ENCODE data around the gene SNAPC2.

The SNAPC2 gene

DNA sequence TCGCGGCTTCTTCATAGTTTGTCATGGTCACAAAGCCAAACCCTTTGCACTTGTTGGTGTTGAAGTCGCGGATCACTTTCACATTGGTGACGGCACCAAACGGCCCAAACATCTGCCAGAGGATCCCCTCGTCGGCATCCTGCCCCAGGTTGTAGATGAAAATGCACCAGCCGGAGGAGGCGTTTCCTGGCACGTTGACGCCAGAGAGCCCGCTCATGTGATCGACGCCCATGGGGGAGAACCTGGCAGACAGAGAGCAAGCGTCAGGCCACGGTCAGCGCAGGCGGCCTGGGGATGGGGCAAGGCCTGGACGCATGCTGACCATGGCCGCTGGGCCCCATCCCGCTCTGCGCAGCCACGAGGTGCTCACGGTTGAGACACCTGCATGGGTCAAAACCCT is 43.4 kb downstream of the SNAPC2 start:
- H3K27ac ChIP-seq (ENCODE audit: low read depth, low read length, poor library complexity, severe bottlenecking), result no peak overlapping the region
- TF ChIP-seq, protein P1, sequence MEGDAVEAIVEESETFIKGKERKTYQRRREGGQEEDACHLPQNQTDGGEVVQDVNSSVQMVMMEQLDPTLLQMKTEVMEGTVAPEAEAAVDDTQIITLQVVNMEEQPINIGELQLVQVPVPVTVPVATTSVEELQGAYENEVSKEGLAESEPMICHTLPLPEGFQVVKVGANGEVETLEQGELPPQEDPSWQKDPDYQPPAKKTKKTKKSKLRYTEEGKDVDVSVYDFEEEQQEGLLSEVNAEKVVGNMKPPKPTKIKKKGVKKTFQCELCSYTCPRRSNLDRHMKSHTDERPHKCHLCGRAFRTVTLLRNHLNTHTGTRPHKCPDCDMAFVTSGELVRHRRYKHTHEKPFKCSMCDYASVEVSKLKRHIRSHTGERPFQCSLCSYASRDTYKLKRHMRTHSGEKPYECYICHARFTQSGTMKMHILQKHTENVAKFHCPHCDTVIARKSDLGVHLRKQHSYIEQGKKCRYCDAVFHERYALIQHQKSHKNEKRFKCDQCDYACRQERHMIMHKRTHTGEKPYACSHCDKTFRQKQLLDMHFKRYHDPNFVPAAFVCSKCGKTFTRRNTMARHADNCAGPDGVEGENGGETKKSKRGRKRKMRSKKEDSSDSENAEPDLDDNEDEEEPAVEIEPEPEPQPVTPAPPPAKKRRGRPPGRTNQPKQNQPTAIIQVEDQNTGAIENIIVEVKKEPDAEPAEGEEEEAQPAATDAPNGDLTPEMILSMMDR (IDR thresholded peaks at IDR 0.05; ENCODE audit: low read length), result no peak
- no peaks in the 10 kb centered on the region for H3K9me2 ChIP-seq (ENCODE audit: low read depth, low read length)
- no peak overlapping the region for H2AFZ ChIP-seq (ENCODE audit: low read length)
- no peak overlapping the region for H3K4me2 ChIP-seq (ENCODE audit: low read length)
- H3K9me3 ChIP-seq (ENCODE audit: low read length), result no peaks in the 10 kb centered on the region
- no peak overlapping the region for H3K9ac ChIP-seq (ENCODE audit: low read length)
- H3K4me1 ChIP-seq (ENCODE audit: insufficient read depth, low read length, severe bottlenecking), result no peaks in the 10 kb centered on the region
- H3K4me3 ChIP-seq (ENCODE audit: low read depth, low read length, poor library complexity, severe bottlenecking), result no peak overlapping the region
- no peaks in the 10 kb centered on the region for H4K20me1 ChIP-seq (ENCODE audit: insufficient read depth, low read length)
- no peaks in the 10 kb centered on the region for H3K79me2 ChIP-seq (ENCODE audit: insufficient read depth, low read length)
- no peaks in the 10 kb centered on the region for H3K27me3 ChIP-seq (ENCODE audit: insufficient read depth, low read length)
- H3K36me3 ChIP-seq (ENCODE audit: insufficient read depth, low read length), result peaks cover 97% of the 10 kb centered on the region
- H3F3A ChIP-seq (ENCODE audit: insufficient read depth, low read length), result no peaks in the 10 kb centered on the region

DNA sequence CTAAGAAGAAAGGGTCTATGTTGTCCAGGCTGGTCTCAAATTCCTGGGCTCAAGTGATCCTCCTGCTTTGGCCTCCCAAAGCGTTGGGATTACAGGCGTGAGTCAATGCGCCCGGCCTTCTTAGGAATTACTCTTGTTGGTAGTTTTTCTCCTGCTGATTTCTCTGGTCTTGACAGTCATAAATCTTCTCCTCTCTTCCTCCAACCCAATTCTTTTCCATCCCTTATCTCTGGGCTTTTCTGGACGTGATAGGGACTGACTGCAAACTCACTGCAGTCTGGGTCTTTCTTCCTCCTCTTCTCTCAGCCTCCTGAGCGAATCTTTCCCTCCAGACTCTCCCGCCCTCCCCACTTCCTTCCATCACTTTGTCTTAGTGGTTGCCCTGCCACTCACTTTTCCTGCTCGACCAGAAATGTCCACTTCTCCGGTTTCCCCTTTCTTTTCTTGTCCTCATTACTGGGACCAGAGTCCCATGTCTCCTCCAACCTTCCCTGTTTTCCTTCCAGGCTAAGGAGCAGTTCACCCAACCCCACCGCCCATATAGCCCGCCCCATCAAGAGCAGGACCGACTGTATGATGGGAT is 45.2 kb downstream of the SNAPC2 start:
- Histone ChIP-seq H3K27ac (ENCODE audit: low read depth, low read length, poor library complexity, severe bottlenecking) (no peak overlapping the region), H4K20me1 (ENCODE audit: insufficient read depth, low read length) (no peaks in the 10 kb centered on the region), H3F3A (ENCODE audit: insufficient read depth, low read length) (no peaks in the 10 kb centered on the region), H3K79me2 (ENCODE audit: insufficient read depth, low read length) (no peaks in the 10 kb centered on the region), H3K4me1 (ENCODE audit: insufficient read depth, low read length, severe bottlenecking) (no peaks in the 10 kb centered on the region), H3K9me3 (ENCODE audit: low read length) (no peaks in the 10 kb centered on the region), H3K4me2 (ENCODE audit: low read length) (no peak overlapping the region), H3K9ac (ENCODE audit: low read length) (no peak overlapping the region), H2AFZ (ENCODE audit: low read length) (no peak overlapping the region), H3K36me3 (ENCODE audit: insufficient read depth, low read length) (peaks cover 94% of the 10 kb centered on the region), H3K4me3 (ENCODE audit: low read depth, low read length, poor library complexity, severe bottlenecking) (no peak overlapping the region), H3K27me3 (ENCODE audit: insufficient read depth, low read length) (no peaks in the 10 kb centered on the region), H3K9me2 (ENCODE audit: low read depth, low read length) (no peaks in the 10 kb centered on the region)
- TF ChIP-seq, protein P1 (IDR thresholded peaks at IDR 0.05; ENCODE audit: low read length), result no peak
- no peak for TF ChIP-seq EZH2 (IDR thresholded peaks at IDR 0.05; ENCODE audit: borderline replicate concordance, low read length)

DNA sequence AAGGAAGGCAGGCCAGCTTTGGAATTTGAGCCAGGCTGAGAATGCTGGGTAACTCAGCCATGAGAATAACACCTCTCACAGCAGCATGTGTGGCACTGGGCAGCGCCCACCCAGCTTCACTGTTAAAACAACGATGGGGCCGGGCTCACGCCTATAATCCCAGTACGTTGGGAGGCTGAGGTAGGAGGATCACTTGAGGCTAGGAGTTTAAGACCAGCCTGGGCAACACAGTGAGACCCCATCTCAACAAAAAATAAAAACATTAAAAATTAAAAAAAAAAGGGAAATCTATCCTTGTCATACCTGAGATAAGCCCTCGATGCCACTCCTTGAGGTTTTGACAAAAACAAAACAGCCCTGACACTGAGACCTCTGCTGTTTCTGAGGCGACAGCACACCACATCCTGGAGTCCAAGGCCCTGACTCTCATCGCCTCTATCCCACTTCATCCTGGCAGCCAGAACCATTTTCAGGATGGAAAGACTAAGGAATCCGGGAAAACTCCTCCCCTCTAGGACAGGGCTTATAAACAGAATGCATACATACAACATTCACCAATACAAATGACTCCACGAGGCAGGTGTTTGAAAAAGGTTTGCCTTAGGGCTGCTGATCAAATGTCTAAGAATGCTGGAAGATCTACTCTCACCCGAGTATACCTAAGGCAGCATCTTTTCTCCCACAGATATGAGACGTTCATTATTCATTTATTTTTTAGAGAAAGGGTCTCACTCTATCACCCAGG is 46.0 kb downstream of the SNAPC2 start:
- no peaks in the 10 kb centered on the region for H3K27me3 ChIP-seq (ENCODE audit: insufficient read depth, low read length)
- H3K36me3 ChIP-seq (ENCODE audit: insufficient read depth, low read length), result peaks cover 90% of the 10 kb centered on the region
- TF ChIP-seq, protein P1 (IDR thresholded peaks at IDR 0.05; ENCODE audit: low read length), result no peak
- no peak for TF ChIP-seq EZH2 (IDR thresholded peaks at IDR 0.05; ENCODE audit: borderline replicate concordance, low read length)
- no peak overlapping the region for H3K4me2 ChIP-seq (ENCODE audit: low read length)
- H4K20me1 ChIP-seq (ENCODE audit: insufficient read depth, low read length), result no peaks in the 10 kb centered on the region
- H3K27ac ChIP-seq (ENCODE audit: low read depth, low read length, poor library complexity, severe bottlenecking), result no peak overlapping the region
- no peaks in the 10 kb centered on the region for H3K79me2 ChIP-seq (ENCODE audit: insufficient read depth, low read length)
- H3K9ac ChIP-seq (ENCODE audit: low read length), result no peak overlapping the region
- no peaks in the 10 kb centered on the region for H3K9me3 ChIP-seq (ENCODE audit: low read length)
- no peaks in the 10 kb centered on the region for H3F3A ChIP-seq (ENCODE audit: insufficient read depth, low read length)
- H2AFZ ChIP-seq (ENCODE audit: low read length), result no peak overlapping the region
- H3K4me1 ChIP-seq (ENCODE audit: insufficient read depth, low read length, severe bottlenecking), result no peaks in the 10 kb centered on the region
- no peak overlapping the region for H3K4me3 ChIP-seq (ENCODE audit: low read depth, low read length, poor library complexity, severe bottlenecking)
- no peaks in the 10 kb centered on the region for H3K9me2 ChIP-seq (ENCODE audit: low read depth, low read length)
